Measurements from ENCODE around the gene RASA1.

The RASA1 gene

DNA sequence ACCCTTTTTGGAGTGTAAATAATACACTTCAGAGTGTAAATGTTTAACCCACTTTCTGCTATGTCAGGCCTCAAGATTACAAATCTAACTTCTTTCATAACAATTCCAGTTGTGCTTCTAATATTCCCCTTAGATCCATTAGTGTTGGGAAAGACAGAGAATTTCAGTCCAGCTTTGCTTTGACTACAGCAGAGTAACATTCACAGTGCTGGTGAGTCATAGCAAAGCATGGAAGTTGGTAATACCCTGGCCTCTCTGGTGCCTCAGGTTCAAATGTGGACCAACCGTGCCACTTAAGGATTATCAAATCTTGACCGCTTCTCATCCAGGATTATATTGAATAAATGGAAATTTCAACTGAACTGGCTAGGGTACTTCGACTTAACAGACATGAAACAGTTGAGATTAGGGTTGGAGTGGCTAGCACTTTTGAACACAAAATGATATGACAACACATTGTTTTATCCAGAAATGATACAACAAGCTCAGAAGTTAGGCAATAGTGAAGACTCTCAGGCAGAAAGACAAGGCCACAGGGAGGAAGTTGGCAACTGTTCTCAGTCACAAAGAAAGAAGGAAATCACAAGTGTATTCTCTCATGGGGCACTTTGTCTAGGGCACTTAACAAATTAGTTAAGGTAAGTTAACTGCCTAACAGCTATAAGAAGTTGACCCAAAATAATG is 24.4 kb upstream of the RASA1 start:
- Histone ChIP-seq H3K27me3 (ENCODE audit: insufficient read depth, low read length) (no peaks in the 10 kb centered on the region), H3K36me3 (ENCODE audit: insufficient read depth, low read length) (no peaks in the 10 kb centered on the region), H3K9me2 (ENCODE audit: low read depth, low read length) (no peaks in the 10 kb centered on the region), H3F3A (ENCODE audit: insufficient read depth, low read length) (no peaks in the 10 kb centered on the region; the same call in 1 of the 2 replicates), H3K9me3 (ENCODE audit: low read length) (no peaks in the 10 kb centered on the region), H3K4me2 (ENCODE audit: low read length) (no peak overlapping the region), H3K4me3 (ENCODE audit: low read depth, low read length, poor library complexity, severe bottlenecking) (no peak overlapping the region), H4K20me1 (ENCODE audit: insufficient read depth, low read length) (no peaks in the 10 kb centered on the region), H3K79me2 (ENCODE audit: insufficient read depth, low read length) (no peaks in the 10 kb centered on the region), H3K9ac (ENCODE audit: low read length) (no peak overlapping the region), H2AFZ (ENCODE audit: low read length) (no peak overlapping the region), H3K27ac (ENCODE audit: low read depth, low read length, poor library complexity, severe bottlenecking) (no peak overlapping the region), H3K4me1 (ENCODE audit: insufficient read depth, low read length, severe bottlenecking) (peaks cover 23% of the 10 kb centered on the region)
- TF ChIP-seq, protein P1, sequence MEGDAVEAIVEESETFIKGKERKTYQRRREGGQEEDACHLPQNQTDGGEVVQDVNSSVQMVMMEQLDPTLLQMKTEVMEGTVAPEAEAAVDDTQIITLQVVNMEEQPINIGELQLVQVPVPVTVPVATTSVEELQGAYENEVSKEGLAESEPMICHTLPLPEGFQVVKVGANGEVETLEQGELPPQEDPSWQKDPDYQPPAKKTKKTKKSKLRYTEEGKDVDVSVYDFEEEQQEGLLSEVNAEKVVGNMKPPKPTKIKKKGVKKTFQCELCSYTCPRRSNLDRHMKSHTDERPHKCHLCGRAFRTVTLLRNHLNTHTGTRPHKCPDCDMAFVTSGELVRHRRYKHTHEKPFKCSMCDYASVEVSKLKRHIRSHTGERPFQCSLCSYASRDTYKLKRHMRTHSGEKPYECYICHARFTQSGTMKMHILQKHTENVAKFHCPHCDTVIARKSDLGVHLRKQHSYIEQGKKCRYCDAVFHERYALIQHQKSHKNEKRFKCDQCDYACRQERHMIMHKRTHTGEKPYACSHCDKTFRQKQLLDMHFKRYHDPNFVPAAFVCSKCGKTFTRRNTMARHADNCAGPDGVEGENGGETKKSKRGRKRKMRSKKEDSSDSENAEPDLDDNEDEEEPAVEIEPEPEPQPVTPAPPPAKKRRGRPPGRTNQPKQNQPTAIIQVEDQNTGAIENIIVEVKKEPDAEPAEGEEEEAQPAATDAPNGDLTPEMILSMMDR (IDR thresholded peaks at IDR 0.05; ENCODE audit: low read length), result no peak
- no peak for TF ChIP-seq EZH2 (IDR thresholded peaks at IDR 0.05; ENCODE audit: borderline replicate concordance, low read length)

DNA sequence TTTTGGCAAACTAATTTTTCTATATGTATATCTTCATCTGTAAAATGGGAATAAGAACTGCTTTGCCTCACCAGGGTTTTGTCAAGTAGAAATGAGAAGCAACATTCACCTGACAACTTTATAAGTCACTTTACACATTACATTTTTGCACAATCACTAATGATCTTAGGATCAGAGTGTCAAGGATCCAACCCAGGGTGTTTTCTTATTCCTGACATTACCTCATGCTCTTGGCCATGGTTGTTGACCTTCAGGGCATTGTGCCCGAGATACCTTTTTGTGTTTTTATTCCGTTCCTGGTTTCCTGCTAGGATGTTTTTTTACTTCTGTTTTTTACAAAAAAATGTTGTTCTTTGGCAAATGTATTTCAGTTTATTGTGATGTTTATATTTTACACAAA is 22.2 kb upstream of the RASA1 start:
- no peak for TF ChIP-seq EZH2 (IDR thresholded peaks at IDR 0.05; ENCODE audit: borderline replicate concordance, low read length)
- TF ChIP-seq, protein P1 (IDR thresholded peaks at IDR 0.05; ENCODE audit: low read length), result no peak
- Histone ChIP-seq H3K4me3 (ENCODE audit: low read depth, low read length, poor library complexity, severe bottlenecking) (no peak overlapping the region), H4K20me1 (ENCODE audit: insufficient read depth, low read length) (no peaks in the 10 kb centered on the region), H3K27me3 (ENCODE audit: insufficient read depth, low read length) (no peaks in the 10 kb centered on the region), H3K4me2 (ENCODE audit: low read length) (no peak overlapping the region), H2AFZ (ENCODE audit: low read length) (no peak overlapping the region), H3K79me2 (ENCODE audit: insufficient read depth, low read length) (no peaks in the 10 kb centered on the region), H3K4me1 (ENCODE audit: insufficient read depth, low read length, severe bottlenecking) (peaks cover 23% of the 10 kb centered on the region), H3K9me2 (ENCODE audit: low read depth, low read length) (no peaks in the 10 kb centered on the region), H3F3A (ENCODE audit: insufficient read depth, low read length) (no peaks in the 10 kb centered on the region), H3K9me3 (ENCODE audit: low read length) (no peaks in the 10 kb centered on the region), H3K27ac (ENCODE audit: low read depth, low read length, poor library complexity, severe bottlenecking) (no peak overlapping the region), H3K9ac (ENCODE audit: low read length) (no peak overlapping the region), H3K36me3 (ENCODE audit: insufficient read depth, low read length) (no peaks in the 10 kb centered on the region)

DNA sequence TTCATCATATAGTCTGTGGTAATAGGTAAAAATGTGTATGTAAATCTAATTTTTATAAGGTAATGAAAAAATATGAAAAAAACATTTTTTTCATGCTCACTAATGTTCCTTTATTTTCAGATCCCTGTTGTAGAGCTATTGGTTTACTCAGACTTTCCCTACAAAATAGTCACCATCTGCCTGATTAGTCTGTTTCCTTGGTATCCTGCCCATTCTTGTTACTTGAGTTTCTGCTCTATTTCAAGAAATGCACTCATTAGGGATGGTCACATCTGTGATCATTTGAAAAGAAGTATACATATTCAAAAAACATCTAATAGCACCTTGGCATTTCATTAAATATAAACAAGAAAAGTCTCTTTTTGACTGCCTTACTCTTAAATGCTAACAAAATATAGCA is 21.6 kb upstream of the RASA1 start:
- Histone ChIP-seq H3K79me2 (ENCODE audit: insufficient read depth, low read length) (no peaks in the 10 kb centered on the region), H4K20me1 (ENCODE audit: insufficient read depth, low read length) (no peaks in the 10 kb centered on the region), H3K9me2 (ENCODE audit: low read depth, low read length) (no peaks in the 10 kb centered on the region), H3K27ac (ENCODE audit: low read depth, low read length, poor library complexity, severe bottlenecking) (no peak overlapping the region), H3K4me1 (ENCODE audit: insufficient read depth, low read length, severe bottlenecking) (peaks cover 23% of the 10 kb centered on the region), H3F3A (ENCODE audit: insufficient read depth, low read length) (no peaks in the 10 kb centered on the region), H3K4me3 (ENCODE audit: low read depth, low read length, poor library complexity, severe bottlenecking) (no peak overlapping the region), H3K4me2 (ENCODE audit: low read length) (no peak overlapping the region), H2AFZ (ENCODE audit: low read length) (peak overlapping the region; percentile 74; the same call in 1 of the 2 replicates), H3K9me3 (ENCODE audit: low read length) (no peaks in the 10 kb centered on the region), H3K9ac (ENCODE audit: low read length) (no peak overlapping the region), H3K27me3 (ENCODE audit: insufficient read depth, low read length) (no peaks in the 10 kb centered on the region), H3K36me3 (ENCODE audit: insufficient read depth, low read length) (no peaks in the 10 kb centered on the region)
- no peak for TF ChIP-seq EZH2 (IDR thresholded peaks at IDR 0.05; ENCODE audit: borderline replicate concordance, low read length)
- TF ChIP-seq, protein P1 (IDR thresholded peaks at IDR 0.05; ENCODE audit: low read length), result no peak

All from OCI-LY1 (cell line).